Keratinocyte (primary cell): ENCODE data around the gene C10orf71. TPM values are rescaled to one million over a fixed set of nuclear protein-coding genes. Genes with fewer than 3 reads are reported as not detected.

Experiments
- DNase-seq: peaks from one replicate; pipeline ENCODE4 v3.0.0-alpha.2; 2011; ENCODE audit warnings: low read depth, missing footprints, low spot score
- FAIRE-seq: peaks from 2 replicates; lab custom pipeline; 2011; peaks lifted over from hg19 to GRCh38; lab: Jason Lieb, UNC
- H2AFZ ChIP-seq: 2 replicates; pipeline ENCODE4 v1.6.0; 2012; ENCODE audit warnings: low read length, control low read depth, inconsistent platforms; ENCODE audit not compliant: control insufficient read depth
- H3K27ac ChIP-seq: 2 replicates; pipeline ENCODE4 v1.5.1; 2011; ENCODE audit warnings: low read length; ENCODE audit not compliant: control insufficient read depth, insufficient read depth
- H3K27me3 ChIP-seq: 3 replicates; pipeline ENCODE4 v1.6.0; 2011; ENCODE audit warnings: low read length; ENCODE audit not compliant: control insufficient read depth, insufficient read depth; ENCODE audit errors: extremely low read depth
- H3K36me3 ChIP-seq, 2 experiments: 2 replicates in 1 of 2; 3 replicates in 1 of 2; pipeline ENCODE4 v1.5.1; 2011; ENCODE audit warnings: low read length in 2 of 2, mild to moderate bottlenecking in 1 of 2; ENCODE audit not compliant: control insufficient read depth in 2 of 2, insufficient read depth in 2 of 2; ENCODE audit errors: extremely low read depth in 1 of 2
- H3K4me1 ChIP-seq: 3 replicates; pipeline ENCODE4 v1.5.1; 2011; ENCODE audit warnings: low read length; ENCODE audit not compliant: control insufficient read depth, insufficient read depth; ENCODE audit errors: extremely low read depth
- H3K4me2 ChIP-seq: 3 replicates; pipeline ENCODE4 v1.6.0; 2011; ENCODE audit warnings: low read depth, low read length; ENCODE audit not compliant: control insufficient read depth, insufficient read depth; ENCODE audit errors: extremely low read depth
- H3K4me3 ChIP-seq, 3 experiments: fragments of 200-600 bp in 1 of 3; sonication (generic) in 1 of 3; 2 replicates in 2 of 3; 3 replicates in 1 of 3; pipeline ENCODE4 v1.5.1; 2011 to 2016; ENCODE audit warnings: low read length in 3 of 3, mild to moderate bottlenecking in 3 of 3, control low read depth in 2 of 3, inconsistent platforms in 1 of 3, low read depth in 1 of 3, mixed read lengths in 1 of 3, mixed run types in 1 of 3, moderate library complexity in 1 of 3; ENCODE audit not compliant: control insufficient read depth in 2 of 3, insufficient read depth in 2 of 3; ENCODE audit errors: extremely low read depth in 1 of 3
- H3K79me2 ChIP-seq: 2 replicates; pipeline ENCODE4 v1.6.0; 2012; ENCODE audit warnings: low read length; ENCODE audit not compliant: control insufficient read depth, insufficient read depth
- H3K9ac ChIP-seq: 3 replicates; pipeline ENCODE4 v1.6.0; 2011; ENCODE audit warnings: low read length; ENCODE audit not compliant: control insufficient read depth, insufficient read depth; ENCODE audit errors: extremely low read depth
- H3K9me1 ChIP-seq: 3 replicates; pipeline ENCODE4 v1.6.0; 2011; ENCODE audit warnings: low read length; ENCODE audit not compliant: control insufficient read depth, insufficient read depth; ENCODE audit errors: extremely low read depth
- H3K9me3 ChIP-seq: 2 replicates; pipeline ENCODE4 v1.5.1; 2012; ENCODE audit warnings: low read depth, low read length; ENCODE audit not compliant: control insufficient read depth
- H4K20me1 ChIP-seq: 3 replicates; pipeline ENCODE4 v1.6.0; 2011; ENCODE audit warnings: low read length; ENCODE audit not compliant: control insufficient read depth, insufficient read depth; ENCODE audit errors: extremely low read depth
- CTCF ChIP-seq, 3 experiments: IDR thresholded peaks in 1 of 3; conservative IDR thresholded peaks in 1 of 3; optimal IDR thresholded peaks in 1 of 3; 2 replicates in 2 of 3; 3 replicates in 1 of 3; pipeline versions ENCODE3 to v1.5.1; 2011; ENCODE audit warnings: low read length in 3 of 3, mild to moderate bottlenecking in 3 of 3, moderate library complexity in 2 of 3, control low read depth in 1 of 3, inconsistent platforms in 1 of 3; ENCODE audit not compliant: insufficient read depth in 2 of 3; ENCODE audit errors: extremely low read depth in 1 of 3
- EZH2 ChIP-seq: IDR thresholded peaks from one replicate; pipeline ENCODE4 v1.6.1; 2012; ENCODE audit warnings: inconsistent platforms, mild to moderate bottlenecking, low read length, moderate library complexity
- dilution Hi-C: fragments of 300-500 bp; cut with MboI; formaldehyde crosslinking; loops from one replicate; pipeline ENCODE4 v1.7.0; 2020; ENCODE audit warnings: low sequenced_read_pairs; ENCODE audit not compliant: extremely low pct_ligation_motif_present
- polyA plus RNA-seq, 5 experiments: library from polyadenylated mRNA; depleted of rRNA in 3 of 5; stranded (reverse) in 3 of 5; stranded (forward) in 1 of 5; unstranded in 1 of 5; fragments of >200 nt; gene quantifications; 1 replicate in 1 of 5; 2 replicates in 3 of 5; 3 replicates in 1 of 5; pipeline versions ENCODE4 v1.2.1 to v1.2.3, GENCODE V29; 2011 to 2012; ENCODE audit warnings: missing spikeins in 2 of 5, low read depth in 1 of 5, low replicate concordance in 1 of 5

The C10orf71 gene
- polyA plus RNA-seq, 1 donor (not counting 4 experiments of a cell fraction or from before 2014, with no cell fraction given): not detected

- H3K4me1 ChIP-seq: no peaks in the 10 kb centered on the region
- H3K4me3 ChIP-seq: no peak overlapping the region
- H3K27me3 ChIP-seq: no peaks in the 10 kb centered on the region
- no peaks in the 10 kb centered on the region for H3K36me3 ChIP-seq
- no peak overlapping the region for H3K4me2 ChIP-seq
- DNase-seq (no peak), FAIRE-seq (no peak)
- H3K9me3 ChIP-seq: no peaks in the 10 kb centered on the region
- H3K9ac ChIP-seq: no peak overlapping the region
- no peaks in the 10 kb centered on the region for H3K9me1 ChIP-seq
- no peak overlapping the region for H2AFZ ChIP-seq
- no peaks in the 10 kb centered on the region for H4K20me1 ChIP-seq
- dilution Hi-C loops: no loop called here
- TF ChIP-seq EZH2 (no peak), CTCF (optimal IDR thresholded peaks at IDR 0.05 in 1 of 3, IDR thresholded peaks at IDR 0.05 in 1 of 3, conservative IDR thresholded peaks at IDR 0.05 in 1 of 3; ENCODE audit: extremely low read depth in 1 of 3, insufficient read depth in 2 of 3, low read length in 3 of 3) (no peak)
- no peak overlapping the region for H3K27ac ChIP-seq
- H3K79me2 ChIP-seq: no peaks in the 10 kb centered on the region
Observed at GRCh38 chr10:49334964-49335363, 36.0 kb downstream of the C10orf71 start.

GRCh38 chr10:49335364-49335972, 36.5 kb downstream of the C10orf71 start:
- no peak for TF ChIP-seq CTCF (optimal IDR thresholded peaks at IDR 0.05 in 1 of 3, IDR thresholded peaks at IDR 0.05 in 1 of 3, conservative IDR thresholded peaks at IDR 0.05 in 1 of 3; ENCODE audit: extremely low read depth in 1 of 3, insufficient read depth in 2 of 3, low read length in 3 of 3)
- no peak for TF ChIP-seq EZH2
- Histone ChIP-seq H3K27ac (no peak overlapping the region), H3K4me2 (no peak overlapping the region), H3K79me2 (no peaks in the 10 kb centered on the region), H3K9me1 (no peaks in the 10 kb centered on the region), H3K27me3 (no peaks in the 10 kb centered on the region), H3K4me3 (no peak overlapping the region), H2AFZ (no peak overlapping the region), H3K4me1 (no peaks in the 10 kb centered on the region), H3K9ac (no peak overlapping the region), H3K9me3 (no peaks in the 10 kb centered on the region), H3K36me3 (no peaks in the 10 kb centered on the region), H4K20me1 (no peaks in the 10 kb centered on the region)
- dilution Hi-C loops: no loop called here
- DNase-seq (no peak), FAIRE-seq (no peak)
